Activated T-cell treated with anti-CD3 and anti-CD28 coated beads for 48 hours (primary cell): Measurements from ENCODE around the gene MYLK.

Experiments
- DNase-seq: peaks from one replicate; pipeline ENCODE4 v3.0.0-alpha.2; 2020; ENCODE audit warnings: low read depth

MYLK gene

GRCh38 chr3:123587401-123587800, 296.7 kb downstream of the MYLK start:
- no peak for DNase-seq

DNA sequence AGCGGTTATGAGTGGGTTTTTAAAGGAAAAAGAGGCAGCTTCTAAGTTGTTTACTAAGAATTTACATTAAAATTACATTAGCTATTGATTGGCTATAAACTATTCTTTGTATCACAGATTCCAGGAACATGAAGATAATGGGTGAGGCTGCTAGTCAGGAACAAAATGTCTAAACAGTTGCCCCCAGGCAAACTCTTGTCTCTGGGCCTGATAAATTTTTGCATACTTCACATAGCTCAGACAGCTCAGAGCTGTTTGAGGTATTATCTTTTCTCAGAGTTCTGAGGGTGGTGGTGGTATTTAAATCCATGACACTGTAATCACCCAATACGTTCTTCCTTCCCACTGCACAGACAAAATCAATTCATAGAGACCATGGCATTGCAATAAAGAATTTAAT, 297.2 kb downstream of the MYLK start:
- DNase-seq = no peak

- DNase-seq = peak; percentile 33
Observed at GRCh38 chr3:123586131-123586530, 298.0 kb downstream of the MYLK start.

- DNase-seq = peak; percentile 95
Observed at GRCh38 chr3:123584988-123585937, 298.9 kb downstream of the MYLK start, which contains the start of gene HACD2. TSS of gene HACD2 (minus strand) at chr3:123585053. CDS start at chr3:123585027, 26 bp downstream.

DNA sequence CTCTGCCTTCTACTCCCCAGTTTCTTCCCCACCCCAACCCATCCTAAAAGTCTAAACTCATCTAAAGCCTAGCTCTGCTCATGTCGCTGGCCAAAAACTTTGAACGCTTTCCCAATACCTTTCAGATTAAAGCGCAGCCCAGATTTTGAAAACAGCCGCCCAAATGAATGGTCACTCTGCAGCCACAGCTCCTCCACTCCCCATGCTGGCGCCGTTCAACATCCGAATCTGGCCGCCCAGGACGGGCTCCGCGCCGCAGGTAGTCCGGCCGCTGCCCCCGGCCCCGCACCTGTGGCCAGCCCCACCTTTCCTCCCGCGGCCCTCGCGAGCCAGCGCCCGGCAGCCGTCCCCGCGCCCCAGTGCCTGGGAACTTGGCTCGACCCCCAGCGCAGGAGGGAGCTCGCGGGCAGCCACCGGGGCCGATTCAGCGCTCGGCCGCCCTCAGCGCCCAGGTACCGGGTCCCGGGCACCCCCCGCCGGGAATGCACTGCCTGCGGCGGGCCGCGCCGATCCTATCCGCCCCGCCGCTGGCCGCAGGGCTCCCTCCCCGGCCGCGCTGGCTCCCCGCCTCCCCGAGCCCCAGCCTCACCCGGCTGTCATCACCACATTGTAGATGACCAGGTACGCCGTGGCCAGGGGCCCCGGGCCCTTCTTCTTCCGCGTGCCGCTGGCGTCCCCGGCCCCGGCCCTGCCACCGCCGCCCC, 299.7 kb downstream of the MYLK start:
- DNase-seq = no peak

- DNase-seq = no peak
Observed at GRCh38 chr3:123583561-123583960, 300.6 kb downstream of the MYLK start.

DNA sequence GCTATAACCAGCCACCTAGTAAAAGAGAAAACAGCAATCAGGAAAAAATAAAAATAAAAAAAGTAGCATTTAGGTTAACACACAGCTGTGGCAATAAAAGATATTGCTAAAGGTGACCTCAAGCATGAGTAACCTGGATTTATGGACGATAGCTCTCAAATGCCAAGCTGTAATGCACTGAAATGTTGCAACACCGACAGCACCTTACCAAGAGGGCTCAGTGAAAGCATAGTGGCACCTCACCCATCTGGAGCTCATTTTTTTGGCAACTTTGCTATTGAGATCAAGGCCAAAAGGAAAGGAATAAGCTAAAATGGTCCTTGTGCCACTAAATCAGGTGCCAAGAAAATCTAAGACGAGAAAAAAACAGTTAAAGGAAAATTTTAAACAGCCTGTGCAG, 301.8 kb downstream of the MYLK start:
- no peak for DNase-seq

DNA sequence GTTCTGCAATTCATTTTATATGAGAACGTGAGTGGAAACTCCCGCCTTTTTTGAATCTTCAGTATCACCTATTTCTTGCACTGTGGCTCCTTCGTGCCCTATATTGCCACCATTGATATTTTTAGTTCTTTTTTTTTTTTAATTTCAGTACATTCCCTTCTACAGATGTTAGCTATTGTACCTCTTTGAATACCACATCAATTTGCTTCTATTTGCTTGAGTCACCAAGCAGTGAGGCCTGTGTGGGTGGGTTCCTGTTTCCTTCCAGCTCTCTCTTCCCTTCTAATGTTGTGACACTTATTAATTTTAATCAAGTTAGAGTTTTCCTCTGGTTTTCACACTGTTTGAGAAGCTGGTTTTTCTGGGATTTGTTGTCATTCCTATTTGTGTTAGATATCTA, 308.0 kb downstream of the MYLK start:
- no peak for DNase-seq

GRCh38 chr3:123571973-123572365, 312.2 kb downstream of the MYLK start:
- no peak for DNase-seq

DNA sequence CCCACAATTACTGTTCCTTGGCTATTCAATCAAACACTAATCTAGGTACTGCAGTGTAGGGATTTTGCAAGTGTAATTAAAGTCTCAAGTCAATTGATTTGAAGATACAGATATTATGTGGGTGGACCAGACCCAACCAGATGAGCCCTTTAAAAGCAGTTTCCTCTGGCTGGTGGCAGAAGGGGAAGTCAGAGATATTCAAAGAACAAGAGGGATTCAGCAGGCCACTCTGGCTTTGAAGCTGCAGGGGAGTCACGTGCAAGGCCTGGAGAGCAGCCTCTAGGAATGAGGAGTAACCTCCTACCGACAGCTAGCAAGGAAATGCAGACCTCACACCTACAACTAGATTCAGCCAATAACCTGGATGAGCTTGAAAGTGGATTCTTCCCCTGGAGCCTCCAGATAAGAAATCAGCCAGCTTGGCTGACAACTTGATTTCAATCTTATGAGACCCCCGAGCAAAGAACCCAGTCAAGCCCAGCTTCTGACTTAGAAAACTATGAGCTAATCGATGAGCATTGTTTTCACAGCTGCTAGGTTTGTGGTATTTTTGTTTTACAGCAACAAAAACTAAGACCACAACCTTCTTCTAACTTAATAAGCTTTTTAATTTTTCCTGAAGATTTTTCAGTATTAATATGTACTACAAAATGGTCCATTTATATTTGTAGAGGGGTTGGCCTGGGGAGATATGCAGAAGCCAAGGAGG, 312.7 kb downstream of the MYLK start:
- no peak for DNase-seq

GRCh38 chr3:123568875-123569274, 315.3 kb downstream of the MYLK start:
- no peak for DNase-seq

DNA sequence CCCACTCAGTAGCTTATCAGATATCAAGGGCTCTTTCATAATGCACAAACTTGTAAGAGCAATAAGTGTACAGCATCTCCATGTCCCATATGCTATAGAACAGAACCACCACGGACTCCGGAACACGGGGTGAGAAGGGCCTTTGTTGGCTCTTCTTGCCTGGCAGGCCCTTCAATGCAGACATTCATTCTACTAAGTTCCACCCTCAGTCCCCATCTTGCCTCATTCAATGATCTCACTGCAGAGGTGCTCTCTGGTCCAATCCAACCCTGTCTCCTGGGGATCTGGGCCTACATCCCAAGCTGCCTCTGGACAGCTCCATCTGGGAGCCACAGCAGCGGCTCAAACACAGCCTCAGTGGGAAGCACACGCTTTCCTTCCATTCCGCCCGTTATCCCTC, 316.1 kb downstream of the MYLK start:
- DNase-seq = no peak

DNA sequence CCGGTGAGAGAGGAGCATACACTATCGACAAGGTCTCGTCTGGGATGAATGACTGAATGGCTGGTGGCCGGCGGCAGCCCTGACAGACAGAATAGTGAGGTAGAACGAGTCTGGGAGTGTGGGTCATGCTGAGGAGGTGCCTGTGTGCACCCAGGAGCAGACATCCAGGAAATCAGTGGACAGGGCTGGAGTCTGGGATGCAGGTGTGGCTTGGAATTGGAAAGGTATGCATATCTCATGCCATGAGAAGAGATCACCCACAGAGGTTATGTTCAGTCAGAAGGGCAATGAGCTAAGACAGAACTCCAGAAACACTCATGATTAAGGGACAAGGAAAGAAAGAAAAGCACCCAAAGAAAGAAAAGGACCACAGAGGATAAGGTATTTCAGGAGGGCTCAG, 320.1 kb downstream of the MYLK start:
- no peak for DNase-seq

GRCh38 chr3:123562547-123562946, 321.6 kb downstream of the MYLK start:
- no peak for DNase-seq

- DNase-seq = no peak
Observed at GRCh38 chr3:123561188-123561587, 322.9 kb downstream of the MYLK start.
